CD4-positive, alpha-beta T cell treated with Interferon alpha-2 for 1 hour (primary cell): ENCODE results near the gene KCNJ2.

ENCODE experiments used
- DNase-seq, 2 donors: peaks; one replicate each; pipeline ENCODE4 v3.0.0-alpha.2; 2020 to 2022

The KCNJ2 gene

DNA sequence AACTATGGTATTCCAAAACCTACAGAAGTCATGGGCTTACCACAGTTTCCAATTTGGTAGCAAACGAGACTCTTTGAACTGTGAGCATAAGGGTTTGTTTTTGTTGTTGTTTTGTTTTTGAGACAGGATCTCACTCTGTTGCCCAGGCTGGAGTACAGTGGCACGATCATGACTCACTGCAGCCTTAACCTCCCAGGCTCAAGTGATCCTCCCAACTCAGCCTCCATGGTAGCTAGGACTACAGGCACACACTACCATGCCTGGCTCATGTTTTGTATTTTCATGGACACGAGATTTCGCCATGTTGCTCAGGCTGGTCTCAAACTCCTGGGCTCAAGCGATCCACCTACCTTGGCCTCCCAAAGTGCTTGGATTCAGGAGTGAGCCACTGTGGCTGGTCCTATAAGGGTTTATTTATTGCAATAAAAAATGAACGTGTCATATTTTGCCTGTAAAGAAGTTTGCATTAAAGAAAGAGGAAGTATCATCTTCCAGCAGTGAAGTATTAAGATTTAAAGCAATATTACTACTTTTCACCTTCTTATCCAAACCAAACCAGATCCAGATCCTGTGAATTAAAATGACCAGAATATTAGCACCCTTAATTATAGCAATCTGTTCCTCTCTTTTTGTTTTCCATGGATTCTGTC, 37.2 kb downstream of the KCNJ2 start:
- DNase-seq = no peak

DNA sequence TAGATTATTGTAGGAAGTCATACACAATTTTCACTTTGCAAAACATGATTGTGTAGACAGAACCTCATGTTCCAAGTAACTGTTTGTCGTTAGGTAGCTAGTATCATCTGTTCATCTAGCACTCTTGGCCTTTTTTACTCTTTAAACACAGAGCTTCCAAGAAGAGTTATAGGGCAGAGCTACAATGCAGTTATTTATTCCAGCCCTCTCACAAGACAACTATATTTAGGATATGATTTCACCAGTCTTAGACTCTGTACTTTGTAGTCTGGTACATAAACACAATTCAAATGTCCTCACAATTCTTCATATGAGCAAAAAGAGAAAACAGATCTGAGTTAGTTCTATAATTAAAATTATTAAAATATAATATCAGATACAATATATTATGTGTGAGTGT, 37.9 kb downstream of the KCNJ2 start:
- DNase-seq = no peak

DNA sequence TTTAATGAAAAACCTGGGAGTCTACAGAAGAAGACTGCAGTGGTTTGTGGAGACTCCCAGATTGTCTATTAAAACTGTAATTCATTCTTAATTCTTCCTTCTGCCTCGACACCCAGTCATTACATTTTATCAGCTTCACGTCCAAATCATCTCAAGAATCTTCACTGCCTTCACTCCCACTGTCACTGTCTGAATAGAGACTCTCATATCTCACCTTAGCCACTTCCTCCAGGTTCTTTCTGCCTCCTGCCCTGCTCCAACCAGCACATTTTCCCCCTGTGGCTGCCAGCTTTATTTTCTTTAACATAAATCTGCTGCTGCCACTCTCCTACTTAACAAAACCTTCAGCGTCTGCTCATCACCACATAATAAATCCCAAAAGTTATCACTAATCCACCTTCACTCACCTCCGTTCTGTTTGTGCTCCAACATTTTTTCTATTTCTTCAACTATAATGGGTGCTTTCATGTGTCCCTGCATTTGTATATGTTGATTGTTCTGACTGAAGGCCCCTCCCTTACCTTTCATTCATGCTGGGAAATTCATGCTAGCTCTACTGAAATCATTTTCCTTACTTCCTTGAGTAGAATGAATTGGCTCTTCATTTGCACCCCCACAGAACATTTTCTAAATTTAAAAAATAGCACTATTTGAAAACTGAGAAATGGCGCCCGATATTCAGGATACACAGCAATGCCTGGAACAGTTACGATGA, 38.9 kb downstream of the KCNJ2 start:
- no peak for DNase-seq

DNA sequence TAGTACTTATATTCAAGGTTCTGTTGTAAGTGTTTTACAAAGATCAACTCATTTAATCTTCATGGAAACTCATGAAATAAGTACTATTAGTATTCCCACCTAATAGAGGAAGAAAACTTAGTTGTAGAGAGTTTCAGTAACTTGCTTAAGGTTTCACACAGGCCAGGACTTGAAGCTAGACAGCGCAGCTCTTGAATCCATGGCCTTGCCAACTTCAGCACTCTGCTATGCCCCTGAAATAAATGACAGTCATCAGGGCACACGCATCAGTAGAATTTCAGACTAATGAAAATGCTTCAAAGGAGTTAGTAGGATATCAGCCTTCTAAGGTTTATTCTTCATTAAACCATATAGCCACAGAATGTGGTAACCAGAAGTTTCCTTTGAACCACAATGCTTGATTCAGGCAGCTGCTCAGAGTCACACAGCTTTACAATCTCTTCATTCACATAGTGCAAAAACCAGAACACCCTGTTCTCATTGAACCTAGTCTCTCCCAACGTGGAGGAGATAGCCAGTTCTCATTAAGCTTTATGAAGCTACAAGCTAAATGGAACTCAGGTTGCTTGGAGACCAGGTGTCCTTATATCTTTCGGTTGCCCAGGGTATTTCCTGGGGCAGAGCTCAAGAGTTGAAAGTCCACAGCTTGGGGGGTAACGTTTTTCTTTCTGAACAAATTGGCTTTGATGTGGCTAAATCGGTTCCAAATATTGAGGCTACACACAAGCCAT, 39.7 kb downstream of the KCNJ2 start:
- no peak for DNase-seq

DNA sequence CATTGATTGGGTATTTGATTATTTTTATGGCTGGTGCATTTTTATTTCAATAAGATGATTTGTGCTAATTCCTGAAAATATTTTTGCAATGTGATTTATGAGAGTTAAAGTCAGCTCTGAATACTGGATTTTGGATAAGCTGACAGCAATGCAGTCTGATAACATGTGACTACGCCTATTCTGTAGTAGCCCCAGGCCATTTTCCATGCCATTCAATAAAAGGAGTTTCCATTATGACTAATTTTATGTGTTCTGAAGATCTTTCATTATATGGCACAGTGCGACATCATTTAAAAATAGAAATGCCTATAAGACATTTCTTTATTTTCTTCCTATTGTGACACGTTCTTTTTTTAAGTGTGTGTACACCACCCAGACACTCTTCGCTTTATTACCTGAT, 46.3 kb downstream of the KCNJ2 start:
- no peak for DNase-seq

DNA sequence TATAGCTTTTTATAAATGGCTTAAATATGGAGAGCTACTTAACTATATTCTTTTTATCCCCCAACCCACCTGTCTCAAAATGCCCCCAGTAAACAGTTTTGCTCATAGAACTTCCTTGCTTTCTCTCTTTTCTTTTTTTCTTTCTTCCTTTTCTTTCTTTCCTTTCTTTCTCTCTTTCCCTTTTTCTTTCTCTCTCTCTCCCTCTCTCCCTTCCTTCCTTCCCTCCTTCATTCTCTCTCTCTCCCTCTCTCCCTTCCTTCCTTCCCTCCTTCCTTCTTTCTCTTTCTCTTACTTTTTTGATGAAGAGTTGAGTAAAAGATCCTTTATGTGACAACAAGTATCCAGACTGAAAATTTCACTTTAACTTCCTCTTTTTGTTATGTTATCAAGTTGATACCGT, 48.2 kb downstream of the KCNJ2 start:
- no peak for DNase-seq

DNA sequence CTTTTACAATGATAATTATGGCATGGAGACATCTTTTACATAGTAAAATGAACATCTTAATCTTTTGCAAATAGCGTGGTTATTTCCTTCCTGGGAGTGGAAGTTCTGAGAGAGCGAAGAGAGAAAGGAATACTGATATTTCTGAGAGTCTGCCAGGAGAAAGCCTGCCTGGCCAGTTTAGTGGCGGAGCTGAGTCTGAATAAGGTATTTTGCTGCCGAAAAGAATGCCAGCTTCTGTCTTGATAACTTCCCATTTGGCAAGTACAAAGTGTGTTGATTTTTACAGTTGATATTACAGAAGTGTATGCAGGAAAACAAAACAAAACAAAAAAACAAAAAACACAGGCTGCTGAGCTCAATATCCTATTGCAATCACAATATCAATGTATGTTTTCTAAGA, 55.9 kb downstream of the KCNJ2 start:
- DNase-seq = no peak
